Caco-2 (cell line): ENCODE results near the gene LRMDA. TPM values are rescaled to one million over a fixed set of nuclear protein-coding genes. Genes with fewer than 3 reads are reported as not detected.

Experiments used
- BruUV-seq: library from RNA; stranded (reverse); fragments of 400-500 nt; replicated peaks from 2 replicates; lab custom pipeline; 2021; lab: Mats Ljungman, UMichigan
- CTCF ChIA-PET: fragments of 300-600 bp; sonication (Branson Sonifier 250); formaldehyde crosslinking; loops from one replicate; lab custom pipeline; 2022; ENCODE audit warnings: antibody characterized with exemption; lab: Charles Lee
- POLR2A ChIA-PET: fragments of 300-600 bp; sonication (Branson Sonifier 250); formaldehyde crosslinking; loops from one replicate; lab custom pipeline; 2022; ENCODE audit warnings: antibody characterized with exemption; lab: Charles Lee
- DNase-seq, 2 experiments: peaks; one replicate each; pipeline versions ENCODE4 v3.0.0 to v3.0.0-alpha.2; 2020 to 2022
- H3K27me3 ChIP-seq: replicated peaks from 2 replicates; pipeline ENCODE4 v1.6.0; 2011; ENCODE audit warnings: low read length; ENCODE audit not compliant: control insufficient read depth, insufficient read depth
- H3K36me3 ChIP-seq: 2 replicates; pipeline ENCODE4 v1.5.1; 2011; ENCODE audit warnings: low read length; ENCODE audit not compliant: control insufficient read depth, insufficient read depth
- H3K4me1 ChIP-seq: fragments of 250-450 bp; sonication (Bioruptor Pico); 2 replicates; pipeline ENCODE4 v1.5.1; 2020; ENCODE audit warnings: mild to moderate bottlenecking
- H3K4me3 ChIP-seq: 2 replicates; pipeline ENCODE4 v1.5.1; 2011; ENCODE audit warnings: low read depth, mild to moderate bottlenecking, control low read depth, low read length
- H3K9me3 ChIP-seq: fragments of 250-450 bp; sonication (Bioruptor Pico); 2 replicates; pipeline ENCODE4 v1.5.1; 2020; ENCODE audit warnings: mild to moderate bottlenecking, moderate library complexity
- H3K27ac Mint-ChIP-seq: one replicate; pipeline ENCODE4 v1.8.0; 2022; ENCODE audit warnings: mixed read lengths; ENCODE audit not compliant: unreplicated experiment
- H3K27me3 Mint-ChIP-seq: one replicate; pipeline ENCODE4 v1.8.0; 2022; ENCODE audit warnings: mixed read lengths; ENCODE audit not compliant: insufficient read depth, unreplicated experiment
- H3K36me3 Mint-ChIP-seq: one replicate; pipeline ENCODE4 v1.8.0; 2022; ENCODE audit warnings: mild to moderate bottlenecking, mixed read lengths; ENCODE audit not compliant: insufficient read depth, unreplicated experiment
- H3K4me1 Mint-ChIP-seq: one replicate; pipeline ENCODE4 v1.8.0; 2022; ENCODE audit warnings: low read depth, mixed read lengths; ENCODE audit not compliant: unreplicated experiment
- H3K4me3 Mint-ChIP-seq: one replicate; pipeline ENCODE4 v1.8.0; 2022; ENCODE audit warnings: mild to moderate bottlenecking, moderate library complexity, mixed read lengths; ENCODE audit not compliant: unreplicated experiment
- H3K9me3 Mint-ChIP-seq: one replicate; pipeline ENCODE4 v1.8.0; 2022; ENCODE audit warnings: mixed read lengths; ENCODE audit not compliant: unreplicated experiment
- CTCF ChIP-seq, 2 experiments: fragments of 200-600 bp in 1 of 2; IDR thresholded peaks; 1 replicate in 1 of 2; 2 replicates in 1 of 2; pipeline versions ENCODE4 v1.5.1 to v1.8.0; 2011 to 2022; ENCODE audit warnings: antibody characterized with exemption in 1 of 2, control low read depth in 1 of 2, inconsistent platforms in 1 of 2, low read depth in 1 of 2, low read length in 1 of 2, mild to moderate bottlenecking in 1 of 2, moderate library complexity in 1 of 2; ENCODE audit not compliant: insufficient read depth in 1 of 2, severe bottlenecking in 1 of 2, unreplicated experiment in 1 of 2
- intact Hi-C: fragments of 100-400 bp; cut with micrococcal nuclease; formaldehyde crosslinking; loops from one replicate; pipeline ENCODE4 v1.10.0; 2022; ENCODE audit not compliant: unreplicated experiment
- total RNA-seq: library from RNA; stranded (reverse); gene quantifications from 2 replicates; pipeline ENCODE4 v1.2.3, GENCODE V29; 2022

LRMDA gene
- total RNA-seq, 1 experiment from 2014 or later, result 18.5 TPM

- Mint-ChIP-seq H3K36me3 (no peaks in the 10 kb centered on the region), H3K4me1 (no peaks in the 10 kb centered on the region), H3K9me3 (peaks cover 8% of the 10 kb centered on the region), H3K4me3 (no peak overlapping the region), H3K27me3 (no peaks in the 10 kb centered on the region), H3K27ac (no peak overlapping the region)
- Histone ChIP-seq H3K27me3 (no peaks in the 10 kb centered on the region), H3K4me3 (no peak overlapping the region), H3K9me3 (no peaks in the 10 kb centered on the region), H3K4me1 (no peaks in the 10 kb centered on the region), H3K36me3 (no peaks in the 10 kb centered on the region)
- no peak for DNase-seq
- intact Hi-C loops, result no loop called here
- no TSS peak for BruUV-seq
- ChIA-PET POLR2A (no interaction called here), CTCF (no interaction called here)
- no peak for TF ChIP-seq CTCF (IDR thresholded peaks at IDR 0.05; ENCODE audit: insufficient read depth in 1 of 2, low read depth in 1 of 2, low read length in 1 of 2, severe bottlenecking in 1 of 2, unreplicated experiment in 1 of 2)
Measured at GRCh38 chr10:75825661-75826060, 394.2 kb downstream of the LRMDA start.

- intact Hi-C loops, result no loop called here
- no peaks in the 10 kb centered on the region for H3K36me3 ChIP-seq
- no peak for DNase-seq
- ChIA-PET CTCF (no interaction called here), POLR2A (no interaction called here)
- no peaks in the 10 kb centered on the region for H3K4me1 Mint-ChIP-seq
- H3K27ac Mint-ChIP-seq, result no peak overlapping the region
- TF ChIP-seq CTCF (IDR thresholded peaks at IDR 0.05; ENCODE audit: insufficient read depth in 1 of 2, low read depth in 1 of 2, low read length in 1 of 2, severe bottlenecking in 1 of 2, unreplicated experiment in 1 of 2), result no peak
- no peaks in the 10 kb centered on the region for H3K36me3 Mint-ChIP-seq
- no peaks in the 10 kb centered on the region for H3K27me3 Mint-ChIP-seq
- H3K9me3 Mint-ChIP-seq, result peaks cover 7% of the 10 kb centered on the region
- H3K4me3 ChIP-seq, result no peak overlapping the region
- no peaks in the 10 kb centered on the region for H3K9me3 ChIP-seq
- no peaks in the 10 kb centered on the region for H3K27me3 ChIP-seq
- H3K4me1 ChIP-seq, result no peaks in the 10 kb centered on the region
- H3K4me3 Mint-ChIP-seq, result no peak overlapping the region
- no TSS peak for BruUV-seq
Measured at GRCh38 chr10:75826846-75827245, 395.4 kb downstream of the LRMDA start.

- no peak for TF ChIP-seq CTCF (IDR thresholded peaks at IDR 0.05; ENCODE audit: insufficient read depth in 1 of 2, low read depth in 1 of 2, low read length in 1 of 2, severe bottlenecking in 1 of 2, unreplicated experiment in 1 of 2)
- no TSS peak for BruUV-seq
Measured at GRCh38 chr10:75827587-75828021, 396.2 kb downstream of the LRMDA start.

More at GRCh38 chr10:75827587-75828021, 396.2 kb downstream of the LRMDA start:
- no peak overlapping the region for H3K27ac Mint-ChIP-seq
- Histone ChIP-seq H3K4me3 (no peak overlapping the region), H3K9me3 (no peaks in the 10 kb centered on the region), H3K36me3 (no peaks in the 10 kb centered on the region), H3K4me1 (no peaks in the 10 kb centered on the region), H3K27me3 (no peaks in the 10 kb centered on the region)
- ChIA-PET CTCF (no interaction called here), POLR2A (no interaction called here)
- intact Hi-C loops, result no loop called here
- no peak for DNase-seq
- no peaks in the 10 kb centered on the region for H3K36me3 Mint-ChIP-seq
- H3K9me3 Mint-ChIP-seq, result peaks cover 7% of the 10 kb centered on the region
- no peak overlapping the region for H3K4me3 Mint-ChIP-seq
- H3K4me1 Mint-ChIP-seq, result no peaks in the 10 kb centered on the region
- H3K27me3 Mint-ChIP-seq, result no peaks in the 10 kb centered on the region
